Mammary epithelial cell (primary cell): Measurements from ENCODE around the gene TMEM91.

Experiments
- CTCF ChIP-seq, 2 donors: IDR thresholded peaks in 1 of 2; conservative IDR thresholded peaks in 1 of 2; 2 replicates each; pipeline ENCODE4 v1.5.1; 2011 to 2012; ENCODE audit warnings: inconsistent platforms in 2 of 2, low read length in 2 of 2, mild to moderate bottlenecking in 2 of 2, control low read depth in 1 of 2, low read depth in 1 of 2; ENCODE audit not compliant: insufficient read depth in 1 of 2; ENCODE audit errors: extremely low read depth in 1 of 2
- EZH2 ChIP-seq: IDR thresholded peaks from 2 replicates; pipeline ENCODE4 v1.6.1; 2012; ENCODE audit warnings: low read length, inconsistent platforms, borderline replicate concordance

DNA sequence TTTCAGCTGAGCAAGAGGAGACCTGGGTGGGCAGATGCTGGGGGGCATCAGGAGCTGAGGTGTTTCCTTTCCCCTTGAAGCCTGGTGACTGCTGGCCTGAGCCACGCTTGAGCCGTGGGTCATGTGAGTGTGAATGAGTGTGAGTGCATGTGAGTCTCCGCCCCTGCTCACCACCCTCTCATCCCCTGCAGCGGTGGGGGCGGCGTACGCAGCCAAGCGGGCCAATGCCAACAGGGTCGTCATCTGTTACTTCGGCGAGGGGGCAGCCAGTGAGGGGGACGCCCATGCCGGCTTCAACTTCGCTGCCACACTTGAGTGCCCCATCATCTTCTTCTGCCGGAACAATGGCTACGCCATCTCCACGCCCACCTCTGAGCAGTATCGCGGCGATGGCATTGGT is 45.6 kb downstream of the TMEM91 start:
- TF ChIP-seq CTCF (conservative IDR thresholded peaks at IDR 0.05 in 1 of 2, IDR thresholded peaks at IDR 0.05 in 1 of 2; ENCODE audit: extremely low read depth in 1 of 2, insufficient read depth in 1 of 2, low read depth in 1 of 2, low read length in 2 of 2), result no peak
- no peak for TF ChIP-seq EZH2
